Gastroesophageal sphincter (tissue), 3 donors: Measurements from ENCODE around the gene SLX9.

Source experiments
- CTCF ChIP-seq, 4 experiments: fragments of 200-600 bp in 2 of 4; fragments of 450-650 bp in 2 of 4; sonication (generic) in 1 of 4; IDR thresholded peaks; one replicate each; pipeline ENCODE4 v1.5.1; 2017 to 2019; ENCODE audit warnings: antibody characterized with exemption in 4 of 4, mild to moderate bottlenecking in 2 of 4, moderate library complexity in 2 of 4
- EP300 ChIP-seq: sonication (generic); formaldehyde crosslinking; IDR thresholded peaks from one replicate; pipeline ENCODE4 v1.6.1; 2017; ENCODE audit warnings: antibody characterized with exemption, mild to moderate bottlenecking

DNA sequence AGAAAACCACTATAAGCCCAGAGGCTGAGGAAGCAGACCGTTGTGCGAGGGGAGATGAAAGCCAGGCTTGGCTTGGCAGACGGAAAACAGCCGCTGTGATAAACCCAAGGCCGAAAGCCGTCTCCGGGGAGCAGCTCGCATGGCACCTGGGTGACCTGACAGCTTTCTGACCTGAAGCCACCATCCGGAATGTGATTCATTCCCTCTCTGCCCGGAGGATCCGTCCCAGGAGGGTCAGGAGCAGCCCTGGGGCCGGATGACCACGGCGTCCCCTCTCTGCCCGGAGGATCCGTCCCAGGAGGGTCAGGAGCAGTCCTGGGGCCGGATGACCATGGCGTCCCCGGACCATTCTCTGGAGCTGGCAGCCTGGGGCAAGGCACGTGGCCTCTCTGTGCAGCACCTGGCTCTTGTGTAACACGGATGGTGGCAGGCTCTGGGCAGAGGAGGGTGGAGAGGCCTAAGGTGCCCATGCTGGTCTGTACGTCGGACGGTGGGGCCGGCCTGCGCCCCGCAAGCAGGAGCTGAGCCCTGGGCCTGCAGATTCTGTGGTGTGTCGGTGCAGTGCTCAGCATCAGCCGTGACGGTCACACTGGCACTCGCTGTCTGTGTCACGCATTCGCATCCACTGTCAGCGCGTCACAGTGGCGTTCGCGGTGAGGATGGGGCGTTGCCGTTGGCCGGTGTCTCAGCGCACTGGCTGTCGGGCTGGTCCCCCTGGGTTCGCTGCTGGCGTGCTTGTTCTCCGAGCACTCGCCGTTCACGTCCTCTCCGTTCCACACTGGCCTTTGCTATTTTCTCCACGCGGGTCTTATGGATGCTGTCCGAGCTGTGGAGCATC, 50.3 kb downstream of the SLX9 start:
- TF ChIP-seq CTCF (IDR thresholded peaks at IDR 0.05) = no peak
- no peak for TF ChIP-seq EP300
